Vagina (tissue), 2 donors: ENCODE data around the gene JPH2. TPM values are rescaled to one million over a fixed set of nuclear protein-coding genes. Genes with fewer than 3 reads are reported as not detected.

Experiments used
- DNase-seq, 2 donors: peaks; one replicate each; pipeline ENCODE4 v3.0.0-alpha.2; 2017; ENCODE audit errors: extremely low spot score in 2 of 2
- H3K27ac ChIP-seq: fragments of 200-600 bp; sonication (generic); one replicate; pipeline ENCODE4 v1.5.1; 2019
- H3K27me3 ChIP-seq: fragments of 200-600 bp; sonication (generic); one replicate; pipeline ENCODE4 v1.5.1; 2019
- H3K36me3 ChIP-seq, 2 donors: fragments of 200-600 bp; sonication (generic); one replicate each; pipeline ENCODE4 v1.5.1; 2017 to 2019
- H3K4me1 ChIP-seq: fragments of 200-600 bp; sonication (generic); one replicate; pipeline ENCODE4 v1.5.1; 2019
- H3K4me3 ChIP-seq, 2 donors: fragments of 200-600 bp; sonication (generic); 1 replicate in 1 of 2; 2 replicates in 1 of 2; pipeline ENCODE4 v1.5.1; 2016 to 2019
- H3K9me3 ChIP-seq: fragments of 200-600 bp; sonication (generic); one replicate; pipeline ENCODE4 v1.5.1; 2019
- POLR2A ChIP-seq, 2 donors: fragments of 450-650 bp; IDR thresholded peaks; one replicate each; pipeline ENCODE4 v1.6.1; 2017; ENCODE audit warnings: antibody characterized with exemption in 2 of 2, mild to moderate bottlenecking in 2 of 2, moderate library complexity in 2 of 2
- POLR2AphosphoS5 ChIP-seq, 2 donors: sonication (generic); formaldehyde crosslinking; IDR thresholded peaks; one replicate each; pipeline ENCODE4 v1.9.0; 2017; ENCODE audit warnings: antibody characterized with exemption in 2 of 2, mild to moderate bottlenecking in 2 of 2, low read depth in 1 of 2; ENCODE audit not compliant: insufficient read depth in 1 of 2
- intact Hi-C: fragments of 100-400 bp; cut with DNase I; formaldehyde crosslinking; loops from one replicate; pipeline ENCODE4 v1.15.1; 2023
- total RNA-seq: library from RNA; depleted of rRNA; stranded (reverse); fragments of >200 nt; gene quantifications from one replicate; pipeline ENCODE4 v1.2.3, GENCODE V29; 2016
- TF ChIP-seq, protein P1 (sequence below), 3 experiments: fragments of 450-650 bp in 2 of 3; fragments of 200-600 bp in 1 of 3; sonication (generic) in 1 of 3; IDR thresholded peaks; one replicate each; pipeline ENCODE4 v1.5.1; 2017 to 2019; ENCODE audit warnings: antibody characterized with exemption in 3 of 3, mild to moderate bottlenecking in 2 of 3, moderate library complexity in 2 of 3

Gene JPH2
- total RNA-seq, 1 donor from 2014 or later: 13.8 TPM

DNA sequence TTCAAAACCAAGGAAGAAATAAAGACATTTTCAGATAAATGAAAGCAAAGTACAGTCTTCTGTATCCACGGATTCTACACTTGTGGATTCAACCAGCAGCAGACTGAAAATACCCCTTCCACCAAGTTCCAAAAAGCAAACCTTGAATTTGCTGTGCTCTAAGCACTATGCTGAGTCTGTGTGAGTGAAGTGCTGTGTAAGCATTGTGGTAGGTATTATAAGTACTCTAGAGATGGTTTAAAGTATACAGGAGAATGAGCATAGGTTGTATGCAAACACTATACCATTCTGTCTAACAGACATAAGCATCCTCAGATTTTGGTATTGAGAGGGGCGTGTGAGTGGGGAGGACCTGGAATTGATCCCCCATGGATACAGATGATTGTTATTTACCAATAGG lies 14.0 kb upstream of the JPH2 start:
- no peak overlapping the region for H3K4me3 ChIP-seq
- intact Hi-C loops: no loop called here
- DNase-seq: no peak
- peaks cover 26% of the 10 kb centered on the region for H3K4me1 ChIP-seq
- no peak overlapping the region for H3K27ac ChIP-seq
- peaks cover 0 to 64% of the 10 kb centered on the region in 2 donors for H3K36me3 ChIP-seq
- H3K9me3 ChIP-seq: no peaks in the 10 kb centered on the region
- TF ChIP-seq, protein P1, sequence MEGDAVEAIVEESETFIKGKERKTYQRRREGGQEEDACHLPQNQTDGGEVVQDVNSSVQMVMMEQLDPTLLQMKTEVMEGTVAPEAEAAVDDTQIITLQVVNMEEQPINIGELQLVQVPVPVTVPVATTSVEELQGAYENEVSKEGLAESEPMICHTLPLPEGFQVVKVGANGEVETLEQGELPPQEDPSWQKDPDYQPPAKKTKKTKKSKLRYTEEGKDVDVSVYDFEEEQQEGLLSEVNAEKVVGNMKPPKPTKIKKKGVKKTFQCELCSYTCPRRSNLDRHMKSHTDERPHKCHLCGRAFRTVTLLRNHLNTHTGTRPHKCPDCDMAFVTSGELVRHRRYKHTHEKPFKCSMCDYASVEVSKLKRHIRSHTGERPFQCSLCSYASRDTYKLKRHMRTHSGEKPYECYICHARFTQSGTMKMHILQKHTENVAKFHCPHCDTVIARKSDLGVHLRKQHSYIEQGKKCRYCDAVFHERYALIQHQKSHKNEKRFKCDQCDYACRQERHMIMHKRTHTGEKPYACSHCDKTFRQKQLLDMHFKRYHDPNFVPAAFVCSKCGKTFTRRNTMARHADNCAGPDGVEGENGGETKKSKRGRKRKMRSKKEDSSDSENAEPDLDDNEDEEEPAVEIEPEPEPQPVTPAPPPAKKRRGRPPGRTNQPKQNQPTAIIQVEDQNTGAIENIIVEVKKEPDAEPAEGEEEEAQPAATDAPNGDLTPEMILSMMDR (IDR thresholded peaks at IDR 0.05): no peak
- TF ChIP-seq POLR2AphosphoS5 (IDR thresholded peaks at IDR 0.05; ENCODE audit: insufficient read depth in 1 of 2, low read depth in 1 of 2) (no peak), POLR2A (IDR thresholded peaks at IDR 0.05) (no peak)
- H3K27me3 ChIP-seq: no peaks in the 10 kb centered on the region

DNA sequence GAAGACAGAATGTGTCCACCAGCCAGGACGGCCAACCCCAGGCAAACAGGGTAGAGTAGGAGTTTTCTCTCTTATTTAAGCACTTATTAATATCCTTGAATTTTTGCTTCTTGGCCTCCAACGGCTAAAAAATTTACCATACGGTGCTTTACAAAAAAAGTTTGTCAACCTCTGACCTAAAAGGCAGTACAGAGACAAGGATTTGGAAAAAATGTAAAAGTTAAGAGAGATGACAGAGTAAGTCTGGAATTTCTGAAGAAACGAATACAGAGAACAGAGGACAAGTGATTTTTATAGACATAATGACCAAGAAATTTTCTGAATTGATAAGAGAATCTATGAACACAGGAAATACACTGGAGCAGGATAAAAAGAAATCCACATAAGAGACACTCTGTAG lies 13.4 kb upstream of the JPH2 start:
- no peaks in the 10 kb centered on the region for H3K9me3 ChIP-seq
- no peak for DNase-seq
- TF ChIP-seq POLR2AphosphoS5 (IDR thresholded peaks at IDR 0.05; ENCODE audit: insufficient read depth in 1 of 2, low read depth in 1 of 2) (no peak), POLR2A (IDR thresholded peaks at IDR 0.05) (no peak)
- TF ChIP-seq, protein P1 (IDR thresholded peaks at IDR 0.05): no peak
- no peak overlapping the region for H3K4me3 ChIP-seq
- H3K4me1 ChIP-seq: peaks cover 26% of the 10 kb centered on the region
- H3K27ac ChIP-seq: no peak overlapping the region
- H3K36me3 ChIP-seq: peaks cover 0 to 64% of the 10 kb centered on the region in 2 donors
- H3K27me3 ChIP-seq: no peaks in the 10 kb centered on the region
- intact Hi-C loops: no loop called here

DNA sequence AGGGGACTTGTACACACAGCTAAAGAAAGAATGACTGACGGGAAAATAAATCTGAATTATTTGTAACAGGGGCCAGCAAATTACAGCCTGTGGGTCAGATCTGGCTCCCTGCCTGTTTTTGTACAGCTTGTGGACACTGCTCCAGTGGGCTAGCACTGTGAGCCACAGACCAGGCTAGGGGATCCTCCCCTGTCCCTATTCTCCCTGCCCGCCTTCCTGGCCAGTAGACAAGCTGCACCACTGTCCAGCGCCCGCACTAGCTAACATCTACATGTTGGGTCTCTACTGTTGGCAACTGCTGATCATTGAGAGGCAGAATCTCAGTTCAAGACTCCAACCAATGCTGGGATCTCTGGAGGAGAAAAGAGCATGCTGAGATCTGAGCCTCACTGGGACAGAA lies 12.9 kb upstream of the JPH2 start:
- Histone ChIP-seq H3K4me1 (peaks cover 24% of the 10 kb centered on the region), H3K27me3 (no peaks in the 10 kb centered on the region), H3K27ac (no peak overlapping the region), H3K36me3 (peaks cover 0 to 64% of the 10 kb centered on the region in 2 donors), H3K4me3 (no peak overlapping the region), H3K9me3 (no peaks in the 10 kb centered on the region)
- TF ChIP-seq POLR2AphosphoS5 (IDR thresholded peaks at IDR 0.05; ENCODE audit: insufficient read depth in 1 of 2, low read depth in 1 of 2) (no peak), POLR2A (IDR thresholded peaks at IDR 0.05) (no peak)
- TF ChIP-seq, protein P1 (IDR thresholded peaks at IDR 0.05): no peak
- DNase-seq: no peak
- intact Hi-C loops: no loop called here

- Histone ChIP-seq H3K27ac (no peak overlapping the region), H3K4me1 (peaks cover 14% of the 10 kb centered on the region), H3K9me3 (no peaks in the 10 kb centered on the region), H3K4me3 (no peak overlapping the region), H3K27me3 (no peaks in the 10 kb centered on the region), H3K36me3 (peaks cover 0 to 64% of the 10 kb centered on the region in 2 donors)
- TF ChIP-seq, protein P1 (IDR thresholded peaks at IDR 0.05): no peak
- no peak for TF ChIP-seq POLR2A (IDR thresholded peaks at IDR 0.05)
- no peak for TF ChIP-seq POLR2AphosphoS5 (IDR thresholded peaks at IDR 0.05; ENCODE audit: insufficient read depth in 1 of 2, low read depth in 1 of 2)
- no peak for DNase-seq
- intact Hi-C loops: no loop called here
Observed at GRCh38 chr20:44198872-44199271, 11.9 kb upstream of the JPH2 start.

GRCh38 chr20:44196271-44196670 lies 9.3 kb upstream of the JPH2 start:
- Histone ChIP-seq H3K27ac (no peak overlapping the region), H3K9me3 (no peaks in the 10 kb centered on the region), H3K27me3 (no peaks in the 10 kb centered on the region), H3K36me3 (peaks cover 0 to 48% of the 10 kb centered on the region in 2 donors), H3K4me1 (no peaks in the 10 kb centered on the region), H3K4me3 (no peak overlapping the region)
- intact Hi-C loops: no loop called here
- TF ChIP-seq POLR2A (IDR thresholded peaks at IDR 0.05): no peak
- TF ChIP-seq POLR2AphosphoS5 (IDR thresholded peaks at IDR 0.05; ENCODE audit: insufficient read depth in 1 of 2, low read depth in 1 of 2): no peak
- DNase-seq: no peak
